Activated naive CD4-positive, alpha-beta T cell treated with anti-CD3 and anti-CD28 coated beads, Interleukin-2, amount 50 U/mL, for 24 hours (primary cell): Measurements from ENCODE around the gene SLCO1A2.

Experiments used
- H3K27ac Mint-ChIP-seq: one replicate; pipeline ENCODE4 v1.8.0; 2021; ENCODE audit warnings: mild to moderate bottlenecking, mixed read lengths
- H3K27me3 Mint-ChIP-seq: one replicate; pipeline ENCODE4 v1.8.0; 2021; ENCODE audit warnings: mixed read lengths
- H3K36me3 Mint-ChIP-seq: one replicate; pipeline ENCODE4 v1.8.0; 2021; ENCODE audit warnings: mixed read lengths
- H3K4me1 Mint-ChIP-seq: one replicate; pipeline ENCODE4 v1.8.0; 2021; ENCODE audit warnings: mixed read lengths
- H3K4me3 Mint-ChIP-seq: one replicate; pipeline ENCODE4 v1.8.0; 2021; ENCODE audit warnings: mild to moderate bottlenecking, mixed read lengths
- H3K9me3 Mint-ChIP-seq: one replicate; pipeline ENCODE4 v1.8.0; 2021; ENCODE audit warnings: mixed read lengths

Gene SLCO1A2

DNA sequence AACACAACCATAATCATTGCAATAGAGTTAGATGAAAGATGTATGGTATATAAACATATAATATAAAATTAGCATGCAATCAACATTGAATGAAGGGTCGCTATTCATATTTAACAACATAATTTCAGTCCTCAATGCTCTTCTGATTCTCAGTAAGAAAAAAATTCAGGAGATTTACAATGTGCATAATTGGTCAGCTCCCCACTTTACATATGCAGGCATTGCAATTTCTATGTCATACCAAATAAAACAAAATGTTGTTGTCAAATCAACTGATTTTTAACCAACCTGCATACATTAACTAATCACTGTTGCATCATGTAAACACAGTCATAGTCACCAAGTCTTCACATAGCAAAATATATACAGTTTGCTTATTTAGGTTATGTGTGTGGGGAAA is 5.2 kb upstream of the SLCO1A2 start:
- Mint-ChIP-seq H3K9me3 (no peaks in the 10 kb centered on the region), H3K27me3 (peaks cover 5% of the 10 kb centered on the region), H3K36me3 (no peaks in the 10 kb centered on the region), H3K4me3 (no peak overlapping the region), H3K4me1 (no peaks in the 10 kb centered on the region), H3K27ac (no peak overlapping the region)

- Mint-ChIP-seq H3K4me3 (no peak overlapping the region), H3K36me3 (no peaks in the 10 kb centered on the region), H3K9me3 (no peaks in the 10 kb centered on the region), H3K27me3 (peaks cover 5% of the 10 kb centered on the region), H3K4me1 (no peaks in the 10 kb centered on the region), H3K27ac (no peak overlapping the region)
These were observed 3.4 kb upstream of the SLCO1A2 start for GRCh38 chr12:21337959-21338744.

GRCh38 chr12:21337453-21337852 is 2.7 kb upstream of the SLCO1A2 start:
- H3K27me3 Mint-ChIP-seq, result peaks cover 5% of the 10 kb centered on the region
- no peaks in the 10 kb centered on the region for H3K9me3 Mint-ChIP-seq
- no peak overlapping the region for H3K27ac Mint-ChIP-seq
- no peaks in the 10 kb centered on the region for H3K36me3 Mint-ChIP-seq
- H3K4me3 Mint-ChIP-seq, result no peak overlapping the region
- H3K4me1 Mint-ChIP-seq, result no peaks in the 10 kb centered on the region

- Mint-ChIP-seq H3K9me3 (no peaks in the 10 kb centered on the region), H3K4me3 (no peak overlapping the region), H3K27ac (no peak overlapping the region), H3K36me3 (no peaks in the 10 kb centered on the region), H3K27me3 (peaks cover 4% of the 10 kb centered on the region), H3K4me1 (no peaks in the 10 kb centered on the region)
These were observed 1.9 kb upstream of the SLCO1A2 start for GRCh38 chr12:21336656-21337055.

GRCh38 chr12:21330682-21331253 is 3.9 kb downstream of the SLCO1A2 start:
- H3K36me3 Mint-ChIP-seq, result no peaks in the 10 kb centered on the region
- peaks cover 3% of the 10 kb centered on the region for H3K27me3 Mint-ChIP-seq
- no peak overlapping the region for H3K27ac Mint-ChIP-seq
- peaks cover 13% of the 10 kb centered on the region for H3K9me3 Mint-ChIP-seq
- H3K4me1 Mint-ChIP-seq, result no peaks in the 10 kb centered on the region
- no peak overlapping the region for H3K4me3 Mint-ChIP-seq

DNA sequence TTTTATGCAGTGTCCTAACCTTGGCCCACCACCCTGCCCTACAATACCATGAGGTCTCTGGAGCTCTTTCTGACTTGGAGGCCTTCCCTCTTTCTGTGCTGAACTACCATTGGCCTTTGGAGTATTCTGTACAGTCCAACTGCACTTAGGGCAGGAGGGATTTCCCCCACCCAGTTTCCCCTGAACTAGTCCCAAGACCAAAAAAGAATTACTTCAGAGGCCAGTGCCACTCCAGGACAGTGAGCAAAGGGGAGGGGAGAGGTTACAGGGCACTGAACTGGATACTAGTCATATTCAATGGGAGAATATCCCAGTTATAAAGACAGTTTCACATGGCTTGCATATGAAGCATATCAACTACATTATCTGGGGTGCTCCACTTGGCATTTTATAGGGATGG is 6.1 kb downstream of the SLCO1A2 start:
- Mint-ChIP-seq H3K4me1 (no peaks in the 10 kb centered on the region), H3K27me3 (peaks cover 3% of the 10 kb centered on the region), H3K27ac (no peak overlapping the region), H3K36me3 (no peaks in the 10 kb centered on the region), H3K9me3 (peaks cover 13% of the 10 kb centered on the region), H3K4me3 (no peak overlapping the region)

DNA sequence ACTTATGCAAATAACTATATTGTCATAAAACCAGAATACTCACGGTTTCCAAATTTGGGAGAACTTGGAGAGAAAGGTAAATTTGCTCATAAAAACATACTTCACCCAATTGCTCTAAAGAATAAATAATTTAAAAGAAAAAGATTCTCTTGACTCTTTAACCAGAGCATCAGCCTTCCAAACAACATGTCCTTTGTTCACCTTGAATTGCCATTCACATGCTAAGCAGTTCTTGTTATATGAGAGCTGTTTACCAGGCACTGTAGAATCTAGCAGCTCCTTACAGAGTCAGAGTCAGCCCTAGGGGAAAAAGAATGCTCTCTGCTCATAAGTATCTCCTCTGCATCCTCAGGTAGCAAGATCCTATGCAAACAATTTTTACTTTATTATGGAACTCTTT is 10.2 kb downstream of the SLCO1A2 start:
- Mint-ChIP-seq H3K4me3 (no peak overlapping the region), H3K9me3 (peaks cover 7% of the 10 kb centered on the region), H3K27me3 (peaks cover 2% of the 10 kb centered on the region), H3K4me1 (no peaks in the 10 kb centered on the region), H3K27ac (no peak overlapping the region), H3K36me3 (no peaks in the 10 kb centered on the region)

DNA sequence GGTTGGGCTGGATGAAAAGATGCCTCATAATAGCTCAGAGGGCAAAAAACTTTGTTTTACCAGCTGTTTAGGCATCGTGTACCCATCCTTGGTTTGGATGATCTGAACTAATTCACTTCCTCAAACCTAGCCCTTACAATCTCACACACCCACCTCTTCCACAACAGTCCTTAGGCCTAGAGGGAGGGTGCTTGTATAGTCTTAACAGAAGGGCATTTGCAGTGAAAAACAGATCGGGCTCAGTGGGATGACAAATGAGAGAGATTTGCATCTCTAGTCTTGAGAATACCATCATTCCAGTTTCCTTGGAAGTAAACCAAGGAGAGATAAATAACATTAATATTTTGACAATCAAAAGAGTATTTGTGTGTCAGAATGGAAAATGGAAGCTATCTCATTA is 11.0 kb downstream of the SLCO1A2 start:
- Mint-ChIP-seq H3K27ac (no peak overlapping the region), H3K27me3 (peaks cover 2% of the 10 kb centered on the region)

GRCh38 chr12:21308785-21309184 is 25.9 kb downstream of the SLCO1A2 start:
- H3K4me1 Mint-ChIP-seq, result no peaks in the 10 kb centered on the region
- H3K27ac Mint-ChIP-seq, result no peak overlapping the region
- peaks cover 4% of the 10 kb centered on the region for H3K27me3 Mint-ChIP-seq
- no peaks in the 10 kb centered on the region for H3K36me3 Mint-ChIP-seq
- no peaks in the 10 kb centered on the region for H3K9me3 Mint-ChIP-seq
- H3K4me3 Mint-ChIP-seq, result no peak overlapping the region

More for the DNA sequence above, 11.0 kb downstream of the SLCO1A2 start:
- Mint-ChIP-seq H3K4me1 (no peaks in the 10 kb centered on the region), H3K36me3 (no peaks in the 10 kb centered on the region), H3K9me3 (peaks cover 7% of the 10 kb centered on the region), H3K4me3 (no peak overlapping the region)

- Mint-ChIP-seq H3K4me3 (no peak overlapping the region), H3K27ac (no peak overlapping the region), H3K36me3 (no peaks in the 10 kb centered on the region), H3K4me1 (no peaks in the 10 kb centered on the region), H3K27me3 (peaks cover 8% of the 10 kb centered on the region), H3K9me3 (no peaks in the 10 kb centered on the region)
These were observed 29.1 kb downstream of the SLCO1A2 start for GRCh38 chr12:21305661-21306060.

GRCh38 chr12:21300632-21301031 is 34.1 kb downstream of the SLCO1A2 start:
- Mint-ChIP-seq H3K9me3 (no peaks in the 10 kb centered on the region), H3K27ac (no peak overlapping the region), H3K36me3 (no peaks in the 10 kb centered on the region), H3K4me3 (no peak overlapping the region), H3K4me1 (peaks cover 9% of the 10 kb centered on the region), H3K27me3 (peaks cover 5% of the 10 kb centered on the region)

GRCh38 chr12:21296751-21297406 is 37.8 kb downstream of the SLCO1A2 start:
- Mint-ChIP-seq H3K27me3 (peaks cover 5% of the 10 kb centered on the region), H3K4me1 (peaks cover 9% of the 10 kb centered on the region), H3K27ac (no peak overlapping the region), H3K4me3 (no peak overlapping the region), H3K9me3 (no peaks in the 10 kb centered on the region), H3K36me3 (no peaks in the 10 kb centered on the region)

DNA sequence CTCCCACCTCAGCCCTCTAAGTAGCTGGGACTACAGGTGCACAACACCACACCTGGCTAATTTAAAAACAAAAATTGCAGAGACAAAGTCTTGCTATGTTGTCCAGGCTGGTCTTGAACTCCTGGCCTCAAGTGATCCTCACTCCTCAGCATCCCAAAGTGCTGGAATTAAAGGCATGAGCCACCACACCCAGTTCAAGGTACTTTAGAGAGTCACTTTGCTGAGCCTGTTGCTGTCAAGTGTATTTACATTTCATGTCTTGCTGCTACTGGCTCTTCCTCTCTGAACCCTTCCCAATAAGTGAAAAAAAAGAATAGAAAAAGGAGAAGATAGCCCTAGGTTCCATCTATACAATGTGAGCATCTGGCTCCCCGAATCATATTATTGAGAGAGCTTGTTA is 38.4 kb downstream of the SLCO1A2 start:
- Mint-ChIP-seq H3K4me1 (peaks cover 9% of the 10 kb centered on the region), H3K4me3 (no peak overlapping the region), H3K9me3 (no peaks in the 10 kb centered on the region), H3K36me3 (no peaks in the 10 kb centered on the region), H3K27ac (no peak overlapping the region), H3K27me3 (peaks cover 5% of the 10 kb centered on the region)

DNA sequence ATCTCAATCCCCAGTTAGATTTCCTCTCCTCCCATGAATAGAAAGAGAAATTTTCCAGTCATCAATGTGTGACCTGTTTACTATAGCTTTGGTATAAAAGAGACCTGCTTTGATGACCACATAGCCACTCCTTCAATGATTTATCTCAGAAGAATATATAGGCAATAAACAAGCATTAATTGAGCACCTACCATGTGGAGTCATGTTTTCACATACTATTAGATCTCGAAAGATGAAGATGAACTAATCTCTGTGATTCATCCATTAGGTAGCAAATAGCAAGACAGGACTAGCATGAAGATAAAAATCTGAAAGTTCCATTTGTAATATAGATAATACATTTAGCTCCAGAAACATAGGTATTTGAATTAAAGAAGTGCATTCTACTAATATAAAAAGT is 40.5 kb downstream of the SLCO1A2 start:
- H3K4me1 Mint-ChIP-seq, result peaks cover 9% of the 10 kb centered on the region
- H3K4me3 Mint-ChIP-seq, result no peak overlapping the region
- no peaks in the 10 kb centered on the region for H3K36me3 Mint-ChIP-seq
- H3K27me3 Mint-ChIP-seq, result peaks cover 5% of the 10 kb centered on the region
- no peak overlapping the region for H3K27ac Mint-ChIP-seq
- no peaks in the 10 kb centered on the region for H3K9me3 Mint-ChIP-seq

DNA sequence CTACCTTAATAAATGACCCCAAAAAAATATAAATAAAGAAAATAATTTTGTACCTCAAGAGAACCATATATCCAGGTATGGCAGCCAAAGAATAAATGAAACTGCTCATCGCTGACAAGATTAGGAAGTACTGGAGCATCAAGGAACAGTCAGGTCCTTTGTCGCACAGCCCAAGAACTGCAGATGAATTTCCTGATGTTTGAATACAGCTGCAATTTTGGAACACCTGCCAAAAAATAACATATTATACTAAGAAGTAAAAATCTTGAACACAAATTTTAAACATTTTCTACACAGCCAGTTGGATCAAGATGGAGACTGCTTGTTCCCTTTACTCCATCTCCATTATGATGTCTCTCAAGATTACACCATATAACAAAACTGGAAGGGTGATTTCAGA is 42.6 kb downstream of the SLCO1A2 start:
- H3K9me3 Mint-ChIP-seq, result no peaks in the 10 kb centered on the region
- H3K36me3 Mint-ChIP-seq, result no peaks in the 10 kb centered on the region

GRCh38 chr12:21289698-21290097 is 45.0 kb downstream of the SLCO1A2 start:
- no peak overlapping the region for H3K27ac Mint-ChIP-seq
- no peaks in the 10 kb centered on the region for H3K4me1 Mint-ChIP-seq
- H3K36me3 Mint-ChIP-seq, result no peaks in the 10 kb centered on the region
- no peak overlapping the region for H3K4me3 Mint-ChIP-seq
- no peaks in the 10 kb centered on the region for H3K9me3 Mint-ChIP-seq
- H3K27me3 Mint-ChIP-seq, result peaks cover 3% of the 10 kb centered on the region

More for the DNA sequence above, 42.6 kb downstream of the SLCO1A2 start:
- Mint-ChIP-seq H3K27me3 (peaks cover 5% of the 10 kb centered on the region), H3K4me1 (peaks cover 7% of the 10 kb centered on the region), H3K27ac (no peak overlapping the region), H3K4me3 (no peak overlapping the region)
